Spleen (tissue), 11 donors: ENCODE data around the gene CTNNA2. TPM values are rescaled to one million over a fixed set of nuclear protein-coding genes. Genes with fewer than 3 reads are reported as not detected.

Source experiments
- DNase-seq: peaks from one replicate; pipeline ENCODE4 v3.0.0-alpha.2; 2020
- H3K27ac ChIP-seq, 8 donors: fragments of 200-600 bp; sonication (generic) in 7 of 8; 1 replicate in 4 of 8; 2 replicates in 4 of 8; pipeline versions ENCODE4 v1.5.0 to v1.8.0; 2016 to 2021; ENCODE audit warnings: inconsistent platforms in 4 of 8, mild to moderate bottlenecking in 4 of 8, moderate library complexity in 1 of 8
- H3K27me3 ChIP-seq, 7 donors: fragments of 200-600 bp; sonication (generic) in 6 of 7; replicated peaks in 1 of 7; 1 replicate in 4 of 7; 2 replicates in 3 of 7; pipeline versions ENCODE4 v1.5.0 to v1.8.0; 2016 to 2021; ENCODE audit warnings: inconsistent platforms in 3 of 7, mild to moderate bottlenecking in 1 of 7
- H3K36me3 ChIP-seq, 6 donors: fragments of 200-600 bp; sonication (generic) in 5 of 6; 1 replicate in 4 of 6; 2 replicates in 2 of 6; pipeline versions ENCODE4 v1.5.0 to v1.8.0; 2016 to 2021; ENCODE audit warnings: inconsistent platforms in 2 of 6
- H3K4me1 ChIP-seq, 6 donors: fragments of 200-600 bp; sonication (generic) in 5 of 6; 1 replicate in 3 of 6; 2 replicates in 3 of 6; pipeline versions ENCODE4 v1.5.0 to v1.8.0; 2016 to 2021; ENCODE audit warnings: inconsistent platforms in 3 of 6
- H3K4me3 ChIP-seq, 8 donors: fragments of 200-600 bp; sonication (generic) in 7 of 8; 1 replicate in 4 of 8; 2 replicates in 4 of 8; pipeline versions ENCODE4 v1.5.0 to v1.8.0; 2016 to 2021; ENCODE audit warnings: inconsistent platforms in 4 of 8, mild to moderate bottlenecking in 4 of 8, moderate library complexity in 2 of 8
- H3K9me3 ChIP-seq, 8 donors: fragments of 200-600 bp; sonication (generic) in 7 of 8; 1 replicate in 4 of 8; 2 replicates in 4 of 8; pipeline versions ENCODE4 v1.5.0 to v1.8.0; 2016 to 2021; ENCODE audit warnings: inconsistent platforms in 4 of 8
- POLR2A ChIP-seq, 3 donors: fragments of 450-650 bp; IDR thresholded peaks; one replicate each; pipeline ENCODE4 v1.5.1; 2017; ENCODE audit warnings: antibody characterized with exemption in 3 of 3, mild to moderate bottlenecking in 1 of 3
- POLR2AphosphoS5 ChIP-seq, 3 donors: sonication (generic); formaldehyde crosslinking; IDR thresholded peaks; one replicate each; pipeline ENCODE4 v1.5.1; 2017; ENCODE audit warnings: antibody characterized with exemption in 3 of 3
- WGBS, 5 donors: extraction: QIAGEN DNeasy Blood & Tissue Kit in 3 of 5; methylation state at CpG; one replicate each; pipeline versions ENCODE4 v1.1.5 to v1.1.7; 2013 to 2018; 5-methylcytosine and 5-hydroxymethylcytosine counted together
- intact Hi-C: fragments of 100-400 bp; cut with DNase I; formaldehyde crosslinking; loops from one replicate; pipeline ENCODE4 v1.15.0; 2023; ENCODE audit warnings: low total_unique reads
- polyA plus RNA-seq, 3 donors: library from polyadenylated mRNA; stranded (reverse); fragments of 200-250 nt; gene quantifications; one replicate each; pipeline ENCODE4 v1.2.1, GENCODE V29; 2013
- total RNA-seq, 7 donors: library from RNA; depleted of rRNA in 3 of 7; stranded (reverse); fragments of >200 nt in 3 of 7; fragmentation: NEBNext Ultra II Directional in 4 of 7; extraction: Animal tissue kit (Norgen Biotek cat#: 25700) in 4 of 7; gene quantifications; one replicate each; pipeline versions ENCODE4 v1.1.0 to v1.2.1, GENCODE V29; 2016 to 2021
- TF ChIP-seq, protein P1 (sequence below), 11 experiments: fragments of 200-600 bp in 7 of 11; fragments of 450-650 bp in 4 of 11; sonication (generic) in 4 of 11; IDR thresholded peaks in 8 of 11; conservative IDR thresholded peaks in 3 of 11; 1 replicate in 7 of 11; 2 replicates in 4 of 11; pipeline versions ENCODE4 v1.4.0 to v1.8.0; 2016 to 2021; ENCODE audit warnings: antibody characterized with exemption in 11 of 11, inconsistent platforms in 4 of 11, mild to moderate bottlenecking in 1 of 11
- donor health status: healthy with polysubstance abuse.
- donor health status: DM: no; HTN: no; CAD: no; lungs with moderate emphysema.
- donor health status: DM: no; HTN: no; CAD: no.
- donor health status: Bipolar disorder and iron deficiency.
- donor health status: healthy.
- donor health status: DM: no; HTN: no; CAD: no.
- donor health status: DM: yes; HTN: yes; CAD: no.

Gene CTNNA2
- total and polyA plus RNA-seq, 10 donors = not detected

DNA sequence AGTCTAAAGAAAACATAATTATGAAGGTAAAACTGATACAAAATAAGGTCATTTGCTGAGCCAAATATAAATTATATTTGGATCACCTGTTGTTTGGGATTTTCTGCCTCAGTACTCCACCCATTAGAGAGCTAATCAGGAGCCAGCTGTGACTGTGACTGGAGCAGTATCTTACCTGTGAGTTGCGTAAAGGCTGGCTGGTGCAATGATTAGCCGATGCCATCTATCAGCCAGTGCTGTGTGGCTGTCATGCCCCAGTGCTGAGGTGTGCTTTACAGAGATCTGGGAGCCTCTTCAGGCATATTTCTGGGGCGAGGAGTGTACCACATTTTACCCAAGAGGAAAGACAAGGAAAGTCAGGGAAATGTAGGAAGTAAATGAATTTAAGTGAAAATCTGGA, 599.9 kb downstream of the CTNNA2 start:
- TF ChIP-seq, protein P1, sequence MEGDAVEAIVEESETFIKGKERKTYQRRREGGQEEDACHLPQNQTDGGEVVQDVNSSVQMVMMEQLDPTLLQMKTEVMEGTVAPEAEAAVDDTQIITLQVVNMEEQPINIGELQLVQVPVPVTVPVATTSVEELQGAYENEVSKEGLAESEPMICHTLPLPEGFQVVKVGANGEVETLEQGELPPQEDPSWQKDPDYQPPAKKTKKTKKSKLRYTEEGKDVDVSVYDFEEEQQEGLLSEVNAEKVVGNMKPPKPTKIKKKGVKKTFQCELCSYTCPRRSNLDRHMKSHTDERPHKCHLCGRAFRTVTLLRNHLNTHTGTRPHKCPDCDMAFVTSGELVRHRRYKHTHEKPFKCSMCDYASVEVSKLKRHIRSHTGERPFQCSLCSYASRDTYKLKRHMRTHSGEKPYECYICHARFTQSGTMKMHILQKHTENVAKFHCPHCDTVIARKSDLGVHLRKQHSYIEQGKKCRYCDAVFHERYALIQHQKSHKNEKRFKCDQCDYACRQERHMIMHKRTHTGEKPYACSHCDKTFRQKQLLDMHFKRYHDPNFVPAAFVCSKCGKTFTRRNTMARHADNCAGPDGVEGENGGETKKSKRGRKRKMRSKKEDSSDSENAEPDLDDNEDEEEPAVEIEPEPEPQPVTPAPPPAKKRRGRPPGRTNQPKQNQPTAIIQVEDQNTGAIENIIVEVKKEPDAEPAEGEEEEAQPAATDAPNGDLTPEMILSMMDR (IDR thresholded peaks at IDR 0.05 in 8 of 11, conservative IDR thresholded peaks at IDR 0.05 in 3 of 11) = no peak
- TF ChIP-seq POLR2A (IDR thresholded peaks at IDR 0.05) (no peak), POLR2AphosphoS5 (IDR thresholded peaks at IDR 0.05) (no peak)
- Histone ChIP-seq H3K36me3 (no peaks in the 10 kb centered on the region), H3K9me3 (peaks cover 0 to 25% (median 10%) of the 10 kb centered on the region in 8 donors), H3K4me1 (no peaks in the 10 kb centered on the region), H3K4me3 (no peak overlapping the region), H3K27ac (no peak overlapping the region), H3K27me3 (no peaks in the 10 kb centered on the region)
- no peak for DNase-seq
- intact Hi-C loops = no loop called here
- 66 to 90% (median 81%) methylated on average over 3 of the region's 3 CpGs for WGBS, 5 donors

- 86 to 92% (median 89%) methylated on average over 3 of the region's 3 CpGs for WGBS, 5 donors
- H3K36me3 ChIP-seq = no peaks in the 10 kb centered on the region
- no peak overlapping the region for H3K27ac ChIP-seq
- no peaks in the 10 kb centered on the region for H3K27me3 ChIP-seq
- H3K4me3 ChIP-seq = no peak overlapping the region
- TF ChIP-seq, protein P1 (IDR thresholded peaks at IDR 0.05 in 8 of 11, conservative IDR thresholded peaks at IDR 0.05 in 3 of 11) = no peak
- TF ChIP-seq POLR2AphosphoS5 (IDR thresholded peaks at IDR 0.05) (no peak), POLR2A (IDR thresholded peaks at IDR 0.05) (no peak)
- intact Hi-C loops = no loop called here
- peaks cover 0 to 21% (median 10%) of the 10 kb centered on the region in 8 donors for H3K9me3 ChIP-seq
- DNase-seq = no peak
- H3K4me1 ChIP-seq = no peaks in the 10 kb centered on the region
These were observed 600.5 kb downstream of the CTNNA2 start for GRCh38 chr2:80113399-80113798.

DNA sequence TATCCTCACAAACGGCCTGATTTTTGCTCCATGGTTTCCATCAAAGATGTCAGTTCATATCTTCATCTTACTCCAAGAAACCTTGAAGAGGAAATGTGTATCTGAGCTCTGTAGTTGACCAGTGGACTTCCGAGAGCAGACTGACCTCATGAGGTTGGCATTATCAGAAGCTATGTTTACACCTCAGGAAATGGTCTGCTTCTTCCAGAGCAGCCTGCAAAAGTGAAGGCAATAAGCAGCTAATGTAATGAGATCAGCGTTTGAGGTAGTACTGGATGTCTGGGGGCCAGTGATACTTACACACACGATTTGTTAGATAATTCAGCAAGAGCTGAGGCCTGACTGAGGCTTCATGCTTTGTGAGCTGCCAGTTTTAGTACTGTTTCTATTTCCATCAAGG, 602.0 kb downstream of the CTNNA2 start:
- 47 to 62% (median 52%) methylated on average over 4 of the region's 4 CpGs for WGBS, 5 donors
- H3K4me3 ChIP-seq = no peak overlapping the region
- H3K27ac ChIP-seq = no peak overlapping the region
- no peak for TF ChIP-seq POLR2A (IDR thresholded peaks at IDR 0.05)
- TF ChIP-seq POLR2AphosphoS5 (IDR thresholded peaks at IDR 0.05) = no peak
- TF ChIP-seq, protein P1 (IDR thresholded peaks at IDR 0.05 in 8 of 11, conservative IDR thresholded peaks at IDR 0.05 in 3 of 11) = no peak
- intact Hi-C loops = no loop called here
- H3K4me1 ChIP-seq = no peaks in the 10 kb centered on the region
- no peaks in the 10 kb centered on the region for H3K36me3 ChIP-seq
- DNase-seq = no peak
- H3K9me3 ChIP-seq = peaks cover 0 to 19% (median 8%) of the 10 kb centered on the region in 8 donors
- no peaks in the 10 kb centered on the region for H3K27me3 ChIP-seq

- Histone ChIP-seq H3K4me3 (no peak overlapping the region), H3K36me3 (no peaks in the 10 kb centered on the region), H3K4me1 (no peaks in the 10 kb centered on the region), H3K27me3 (no peaks in the 10 kb centered on the region), H3K9me3 (peaks cover 0 to 2% (median 0%) of the 10 kb centered on the region in 8 donors), H3K27ac (no peak overlapping the region)
- intact Hi-C loops = no loop called here
- no peak for DNase-seq
- TF ChIP-seq, protein P1 (IDR thresholded peaks at IDR 0.05 in 8 of 11, conservative IDR thresholded peaks at IDR 0.05 in 3 of 11) = no peak
- TF ChIP-seq POLR2AphosphoS5 (IDR thresholded peaks at IDR 0.05) = no peak
- no peak for TF ChIP-seq POLR2A (IDR thresholded peaks at IDR 0.05)
These were observed 604.5 kb downstream of the CTNNA2 start for GRCh38 chr2:80117401-80117800.
